Stimulated activated CD8-positive, alpha-beta memory T cell treated with anti-CD3 and anti-CD28 coated beads, Interleukin-15, amount 100 ng/mL, for 1 hour (primary cell): ENCODE results near the gene SPEN.

Experiments used
- DNase-seq: peaks from one replicate; pipeline ENCODE4 v3.0.0-alpha.2; 2020; ENCODE audit warnings: low read depth

SPEN gene

DNA sequence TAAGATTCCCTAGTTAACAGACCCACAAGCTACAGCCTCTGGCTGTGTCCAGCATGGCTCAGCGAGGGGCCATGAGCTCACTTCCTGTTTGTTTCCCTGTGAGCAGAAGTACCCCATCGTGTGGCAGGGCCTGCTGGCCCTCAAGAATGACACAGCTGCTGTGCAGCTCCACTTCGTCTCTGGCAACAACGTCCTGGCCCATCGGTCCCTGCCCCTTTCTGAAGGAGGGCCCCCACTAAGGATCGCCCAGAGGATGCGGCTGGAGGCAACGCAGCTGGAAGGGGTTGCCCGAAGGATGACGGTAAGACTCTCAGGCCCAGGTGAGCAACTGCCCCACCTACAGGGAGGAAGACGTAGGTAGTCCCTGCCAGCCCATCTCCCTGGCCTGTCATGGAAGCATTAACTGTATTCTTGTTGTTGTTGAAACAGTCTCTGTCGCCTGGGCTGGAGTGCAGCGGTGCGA is 90.2 kb downstream of the SPEN start:
- DNase-seq: no peak

DNA sequence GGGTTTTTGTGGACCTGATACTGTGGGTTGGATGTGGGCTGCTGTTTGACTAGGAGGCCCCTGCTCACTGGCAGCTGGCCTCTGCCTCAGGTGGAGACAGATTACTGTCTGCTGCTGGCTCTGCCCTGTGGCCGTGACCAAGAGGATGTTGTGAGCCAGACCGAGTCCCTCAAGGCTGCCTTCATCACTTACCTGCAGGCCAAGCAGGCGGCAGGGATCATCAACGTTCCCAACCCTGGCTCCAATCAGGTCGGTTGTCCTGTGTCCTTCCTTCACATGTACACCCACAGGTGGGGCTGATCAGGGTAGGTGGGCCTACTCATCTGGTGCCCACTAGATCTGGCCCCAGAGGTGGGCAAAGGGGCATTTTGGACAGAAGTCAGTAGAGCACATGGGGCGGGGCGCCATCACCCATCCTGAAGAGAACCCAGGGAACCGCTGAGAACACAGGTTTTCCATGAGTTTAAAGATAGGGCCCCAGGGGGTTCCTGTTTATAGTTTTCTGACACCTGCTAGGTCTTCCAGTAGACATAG is 91.2 kb downstream of the SPEN start:
- no peak for DNase-seq

DNA sequence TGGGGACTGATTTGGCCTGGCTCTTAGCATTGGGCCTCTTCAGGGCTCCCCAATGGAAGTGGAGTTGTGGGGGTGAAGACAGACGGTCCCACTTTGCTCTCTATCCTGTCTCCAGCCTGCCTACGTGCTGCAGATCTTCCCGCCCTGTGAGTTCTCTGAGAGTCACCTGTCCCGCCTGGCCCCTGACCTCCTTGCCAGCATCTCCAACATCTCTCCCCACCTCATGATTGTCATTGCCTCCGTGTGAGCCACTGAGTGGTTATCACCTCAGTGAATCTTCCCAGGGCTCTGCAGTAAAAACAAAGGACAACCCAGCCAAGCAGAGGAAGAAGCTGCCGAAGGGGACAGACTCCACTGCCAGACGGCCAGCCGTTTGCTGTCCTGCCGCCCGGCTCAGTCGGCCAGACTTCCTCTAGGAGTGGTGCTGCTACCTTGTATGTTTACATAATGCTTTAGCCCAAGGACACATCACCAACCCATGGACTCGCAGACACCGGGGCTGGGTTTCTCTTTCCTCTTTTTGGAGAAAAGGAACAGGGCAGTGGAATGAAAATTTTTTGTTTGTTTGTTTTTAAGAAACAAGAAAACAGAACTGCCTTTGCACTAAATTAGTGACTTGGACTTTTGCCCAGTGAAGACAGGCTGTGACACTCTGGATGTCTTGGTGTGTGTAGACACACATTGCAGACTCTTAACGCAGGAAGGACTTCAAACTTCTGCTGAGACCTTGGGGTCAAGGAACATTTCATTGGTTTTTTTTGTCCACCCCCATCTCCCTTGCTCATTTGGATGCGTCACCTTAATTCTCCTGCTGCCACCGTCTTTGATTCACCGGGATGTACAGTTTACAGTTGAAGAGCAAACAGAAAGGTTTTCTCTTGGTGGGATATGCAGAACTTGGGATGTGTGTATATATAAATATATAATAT is 91.9 kb downstream of the SPEN start:
- DNase-seq: no peak

DNA sequence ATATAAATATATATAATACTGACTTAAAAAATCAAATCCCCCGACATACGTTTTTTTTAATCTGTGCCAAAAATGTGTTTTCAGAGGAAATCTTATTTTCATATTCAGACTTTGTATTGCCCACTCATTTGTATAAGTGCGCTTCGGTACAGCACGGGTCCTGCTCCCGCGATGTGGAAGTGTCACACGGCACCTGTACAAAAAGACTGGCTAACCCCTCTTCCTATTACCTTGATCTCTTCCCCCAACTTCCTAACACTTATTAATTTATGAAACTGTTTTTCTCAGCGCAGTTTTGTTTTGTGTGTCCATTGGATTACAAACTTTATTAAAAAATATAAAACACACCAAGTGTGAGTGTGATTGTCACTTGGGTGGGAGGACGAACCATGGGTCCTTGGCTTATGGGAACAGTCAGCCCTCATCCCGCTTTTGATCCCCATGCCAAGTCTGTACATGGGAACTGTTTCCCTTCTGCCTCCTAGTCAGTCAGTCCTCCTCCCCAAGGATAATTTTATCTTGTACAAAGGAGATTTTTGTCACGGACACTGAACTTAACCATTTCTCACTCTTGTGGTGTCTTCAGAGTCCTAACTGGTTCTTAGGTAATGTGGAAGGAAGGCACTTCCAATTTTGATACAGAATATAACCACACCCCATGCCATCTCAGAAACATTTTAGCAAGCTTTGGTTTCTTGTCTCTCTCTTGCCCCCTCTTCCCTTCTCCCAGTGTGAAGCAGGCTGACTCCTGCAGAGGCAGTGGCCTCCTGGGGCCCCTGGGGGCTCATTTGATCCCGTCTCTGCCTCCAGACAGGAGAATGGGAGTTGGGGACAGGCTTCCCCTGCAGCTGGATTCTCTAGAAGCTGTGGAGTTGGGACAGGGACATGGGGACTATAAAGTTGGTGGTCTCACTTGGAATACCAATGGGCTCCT is 92.9 kb downstream of the SPEN start:
- DNase-seq: no peak

DNA sequence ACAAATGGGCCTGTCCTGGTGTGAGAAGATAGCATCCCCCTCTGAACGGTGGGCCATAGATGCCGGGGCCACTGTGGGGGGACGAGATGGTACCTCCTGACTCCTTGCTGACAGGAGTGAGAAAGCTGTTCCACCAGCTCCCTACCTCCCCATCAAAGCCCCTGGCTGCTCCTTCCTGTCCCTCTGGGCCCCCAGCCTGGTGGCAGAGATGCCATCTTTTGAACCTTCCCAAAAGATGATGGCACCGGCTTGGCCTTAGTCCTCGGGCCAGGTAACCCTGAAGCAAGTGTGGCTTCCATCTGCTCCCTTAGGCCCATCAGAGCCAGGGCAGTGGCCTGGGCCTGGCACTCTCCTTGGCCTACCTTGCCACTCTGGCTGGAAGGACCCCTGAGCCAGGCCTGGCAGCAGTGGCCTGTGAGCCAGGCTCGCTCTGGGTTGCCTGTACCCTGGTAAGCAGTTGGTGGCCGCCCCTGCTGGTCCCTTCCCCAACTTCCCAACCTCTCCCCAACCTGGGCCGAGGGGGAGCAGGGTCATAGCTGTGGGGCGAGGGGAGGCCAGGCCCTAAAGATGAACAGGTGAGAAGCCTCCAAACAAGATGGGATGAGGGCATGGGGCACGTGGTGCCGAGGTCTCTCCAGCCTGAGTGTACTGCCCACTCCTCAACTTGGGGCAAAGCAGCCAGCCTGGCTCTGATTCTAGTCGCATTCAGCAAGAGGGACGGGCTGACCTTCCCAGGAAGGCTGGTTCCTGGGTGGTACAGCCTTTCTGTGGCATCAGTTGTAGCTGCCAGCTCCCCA is 93.7 kb downstream of the SPEN start:
- no peak for DNase-seq

DNA sequence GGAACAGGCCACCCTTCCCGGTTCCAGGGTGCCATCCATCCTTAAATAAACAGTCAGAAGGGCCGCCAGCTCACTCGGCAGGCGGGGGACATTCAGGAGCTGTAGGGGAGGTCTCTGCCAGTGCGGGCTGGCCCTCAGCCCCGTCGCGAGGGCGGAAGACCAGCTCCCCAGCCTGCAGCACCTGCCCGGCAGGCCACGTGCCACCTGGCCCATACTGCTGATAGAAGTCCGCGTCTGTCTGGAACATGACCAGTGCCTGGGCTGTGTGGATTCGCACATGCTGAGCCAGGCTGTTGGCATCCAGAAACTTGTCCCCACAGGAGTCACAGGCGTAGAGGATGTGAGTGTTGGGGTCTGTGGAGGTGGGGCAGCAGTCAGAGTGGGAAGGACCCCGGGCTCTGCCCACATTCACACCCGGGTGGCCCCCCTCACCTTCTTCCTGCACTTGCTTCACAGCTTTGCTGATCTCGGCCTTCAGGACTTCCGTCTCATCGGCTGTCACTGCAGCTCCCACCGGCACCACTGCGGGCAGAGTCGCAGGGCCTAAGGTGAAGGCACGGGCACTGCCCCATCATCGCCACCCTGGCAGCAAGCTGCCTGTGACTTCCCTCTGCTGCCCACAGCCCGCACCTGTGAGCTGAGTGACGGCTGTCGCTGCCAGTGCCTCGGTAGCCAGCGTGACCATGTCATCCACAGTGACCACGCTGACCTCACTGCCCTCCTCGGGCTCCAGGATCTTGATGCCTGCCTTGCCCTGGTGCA is 94.6 kb downstream of the SPEN start:
- DNase-seq: no peak

DNA sequence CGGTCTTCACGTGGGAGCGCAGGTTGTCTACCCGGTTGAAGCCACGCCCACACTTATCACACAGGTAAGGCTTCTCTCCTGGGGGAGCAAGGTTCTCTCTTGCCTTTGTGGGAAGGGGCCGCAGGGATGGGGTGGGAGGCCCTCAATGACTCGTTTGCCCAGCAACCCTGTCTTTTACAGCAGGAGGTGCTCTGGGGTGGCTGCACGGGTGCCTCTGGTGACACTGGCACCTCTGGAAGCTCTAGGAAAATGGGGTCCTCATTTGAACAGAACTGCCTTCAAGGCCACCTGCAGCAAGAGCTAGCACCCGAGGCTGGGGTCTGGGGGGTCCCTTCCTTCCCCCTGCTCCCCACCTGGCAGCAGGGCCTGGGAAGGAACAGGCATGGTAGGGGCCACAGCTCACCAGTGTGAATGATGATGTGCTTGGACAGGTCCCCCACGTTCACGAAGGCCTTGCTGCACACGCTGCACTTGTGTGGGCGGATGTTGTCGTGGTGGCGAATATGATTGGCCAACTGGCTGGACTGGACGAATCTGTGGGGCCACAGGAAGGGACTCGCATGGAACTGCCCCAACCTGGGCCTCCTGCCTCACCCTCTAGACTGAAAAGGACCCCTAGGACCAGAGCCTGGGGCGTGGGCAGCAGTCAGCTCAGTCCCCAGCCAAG is 95.3 kb downstream of the SPEN start:
- DNase-seq: no peak

DNA sequence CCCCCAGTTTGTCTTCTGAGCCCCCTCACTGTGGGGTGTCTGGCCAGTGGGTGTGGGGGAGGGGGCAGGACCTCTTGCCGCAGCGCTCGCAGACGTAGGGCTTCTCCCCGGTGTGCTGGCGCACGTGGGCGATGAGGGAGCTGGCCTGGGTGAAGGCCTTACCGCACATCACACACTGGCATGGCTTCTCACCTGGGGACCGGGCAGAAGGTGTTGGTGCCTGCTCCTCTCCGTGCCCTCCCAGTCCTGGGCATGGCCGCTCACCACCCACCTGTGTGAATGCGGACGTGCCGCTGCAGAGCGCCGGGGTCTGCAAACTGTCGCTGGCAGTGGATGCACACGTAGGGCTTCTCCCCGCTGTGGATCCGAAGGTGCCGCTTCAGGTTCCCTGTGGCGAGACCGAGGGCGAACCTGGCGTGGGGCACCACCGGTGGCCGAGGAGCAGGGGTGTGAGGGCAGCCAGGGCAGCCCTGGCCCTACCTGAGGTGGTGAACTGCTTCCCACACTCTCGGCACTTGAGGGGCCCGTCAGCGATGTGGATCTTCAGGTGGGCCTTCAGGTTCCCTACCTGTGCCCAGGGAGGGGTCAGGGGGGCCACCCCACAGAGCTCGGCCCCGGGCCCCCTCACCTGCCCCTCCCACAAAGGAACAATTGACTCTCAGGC is 96.0 kb downstream of the SPEN start:
- no peak for DNase-seq

DNA sequence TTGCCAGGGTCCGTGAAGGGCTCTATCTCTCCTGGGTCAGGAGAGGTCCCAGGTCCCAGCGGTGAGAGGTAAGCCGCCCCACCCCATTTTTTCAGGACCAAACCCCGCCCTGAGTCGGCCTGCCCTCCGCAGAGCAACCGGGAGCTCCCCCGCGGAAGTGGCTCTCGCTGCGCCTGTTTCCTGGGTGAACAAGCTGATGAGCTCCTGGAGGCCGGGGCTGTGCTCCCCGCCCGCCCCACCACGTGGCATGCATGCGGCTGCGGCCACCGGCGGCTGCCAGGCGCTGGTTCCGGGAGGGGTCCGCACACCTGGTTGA is 96.4 kb downstream of the SPEN start:
- DNase-seq: no peak

DNA sequence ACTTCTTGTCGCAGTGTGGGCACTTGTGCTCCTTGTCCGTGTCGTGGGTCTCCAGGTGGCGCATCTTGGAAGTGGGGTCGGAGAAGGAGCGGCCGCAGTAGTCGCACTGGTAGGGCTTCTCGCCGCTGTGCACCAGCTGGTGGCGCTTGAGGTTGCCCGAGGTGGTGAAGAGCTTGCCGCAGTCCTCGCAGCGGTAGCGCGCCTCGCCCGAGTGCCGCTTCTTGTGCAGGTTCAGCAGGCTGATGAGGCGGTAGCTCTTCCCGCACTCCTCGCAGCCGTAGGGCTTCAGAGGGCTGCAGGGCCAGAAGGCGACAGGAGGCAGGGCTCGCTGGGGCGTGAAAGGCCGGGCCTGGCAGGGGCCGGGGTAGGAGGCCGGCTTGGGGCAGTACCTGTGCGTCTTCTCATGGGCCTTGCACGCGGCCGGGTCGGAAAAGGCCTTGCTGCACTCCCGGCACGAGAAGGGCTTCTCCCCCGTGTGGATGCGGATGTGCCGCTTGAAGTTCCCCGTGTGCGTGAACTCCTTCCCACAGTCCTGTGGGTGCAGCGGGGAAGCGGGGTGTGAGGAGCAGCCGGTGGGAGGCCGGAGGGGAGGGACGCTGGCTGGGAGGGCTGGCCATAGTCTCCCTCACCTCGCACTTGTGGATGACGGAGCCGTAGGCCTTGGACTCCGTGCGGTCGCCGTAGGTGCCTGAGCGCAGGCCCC is 97.0 kb downstream of the SPEN start:
- no peak for DNase-seq

DNA sequence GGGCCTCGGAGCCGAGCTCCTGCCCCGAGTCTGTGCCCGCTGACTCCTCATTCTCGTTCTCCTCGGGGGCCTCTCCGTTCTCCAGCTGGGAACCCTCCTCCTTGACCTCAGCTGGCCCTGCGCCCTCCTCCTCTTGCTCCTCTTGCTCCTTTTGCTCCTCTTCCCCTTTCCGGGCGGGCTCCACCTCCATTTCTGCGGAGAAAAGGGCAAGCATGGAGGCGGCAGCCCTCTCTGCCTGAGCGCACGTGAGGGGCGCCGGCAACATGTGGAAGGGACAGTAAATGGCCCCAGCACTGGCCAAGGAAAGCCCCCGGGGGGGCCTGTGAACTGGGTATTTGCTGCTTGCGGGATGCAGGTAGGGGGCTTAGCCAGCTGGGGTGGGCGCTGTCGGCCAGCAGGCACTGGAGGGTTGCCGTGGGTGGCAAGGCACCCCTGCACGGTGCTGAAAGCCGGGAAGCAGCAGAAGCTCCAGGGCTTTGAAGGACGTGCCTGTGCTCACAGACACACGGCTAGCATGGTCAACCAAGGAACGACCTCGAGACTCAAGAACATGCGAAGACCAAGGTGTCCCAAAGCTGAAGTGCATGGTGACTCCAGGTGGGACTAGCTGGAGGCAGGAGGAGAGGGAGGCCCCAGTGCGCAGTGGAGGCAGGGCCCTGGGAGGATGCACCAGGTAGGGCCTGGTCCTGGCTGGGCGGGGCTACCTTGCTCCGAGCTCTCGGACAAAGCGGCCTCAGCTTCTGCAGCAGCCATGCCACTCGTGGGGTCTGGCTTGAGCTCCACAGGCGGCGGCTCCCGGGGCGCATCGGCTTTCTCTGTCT is 97.7 kb downstream of the SPEN start:
- no peak for DNase-seq

DNA sequence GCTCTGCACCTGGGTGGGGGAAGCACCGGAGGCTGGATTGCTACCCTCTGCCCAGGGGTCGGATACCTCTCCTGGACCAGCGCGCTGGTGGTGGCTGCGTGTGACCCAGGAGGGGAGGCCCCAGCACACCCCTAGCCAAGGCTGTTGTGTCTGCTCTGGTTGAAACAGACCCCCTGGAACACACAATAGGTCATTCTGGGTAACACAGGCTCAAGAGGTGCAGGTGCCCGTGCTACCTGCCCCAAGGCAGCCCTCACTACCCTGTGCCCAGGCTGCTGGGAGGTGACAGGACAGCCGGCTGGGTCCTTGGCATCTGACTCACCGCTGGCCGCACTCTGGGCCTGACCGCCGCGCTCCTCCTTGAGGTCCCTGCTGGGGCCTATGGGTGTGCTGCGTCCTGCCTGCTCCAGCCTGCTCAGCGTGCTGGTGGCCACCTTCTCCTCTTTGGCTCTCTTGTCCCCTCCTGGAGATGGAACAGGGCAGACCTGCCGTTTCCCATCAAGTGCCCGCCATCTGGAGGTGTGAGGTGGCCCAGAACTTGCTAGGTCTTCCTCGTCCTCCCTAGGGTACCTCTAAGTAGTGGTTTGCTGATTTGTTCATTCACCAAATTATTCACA is 98.4 kb downstream of the SPEN start:
- DNase-seq: no peak

DNA sequence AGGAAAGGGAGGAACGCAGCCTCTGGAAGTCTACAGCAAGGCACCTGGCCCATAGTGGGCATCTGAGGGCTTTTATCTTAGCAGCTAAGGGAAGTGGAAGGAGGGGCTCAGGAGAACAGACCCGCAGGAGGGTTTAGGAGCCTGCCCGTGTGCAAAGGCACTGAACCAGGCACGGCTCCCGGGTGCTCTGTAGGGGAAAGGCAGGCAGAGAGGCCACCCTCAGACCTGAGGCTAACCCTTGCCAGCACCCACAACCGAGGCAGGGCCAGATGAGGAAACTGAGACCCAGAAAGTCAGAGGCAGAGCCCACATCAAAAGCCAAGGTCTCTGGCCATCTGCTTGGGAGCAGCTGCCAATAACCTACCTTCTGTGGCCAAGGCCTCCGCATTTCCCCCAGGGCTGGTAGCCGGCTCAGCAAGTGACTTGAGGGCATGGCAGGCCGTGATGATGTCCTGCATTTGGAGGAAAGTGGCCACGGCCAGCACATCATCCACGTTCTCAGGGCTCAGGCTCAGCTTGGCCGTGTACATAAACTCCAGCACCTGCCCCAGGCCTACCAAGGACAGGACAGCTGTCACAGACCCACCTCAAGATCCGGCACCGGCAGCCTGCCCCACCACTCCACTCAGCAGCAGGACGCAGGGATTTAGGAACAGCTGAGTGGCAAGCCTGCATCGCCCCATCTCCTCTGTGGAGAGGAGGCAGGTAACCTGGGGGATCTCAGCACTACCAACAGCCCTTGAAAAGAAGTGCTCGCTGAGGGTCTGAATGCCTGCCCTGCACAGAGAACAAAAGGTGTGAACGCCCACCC is 99.3 kb downstream of the SPEN start:
- DNase-seq: no peak

DNA sequence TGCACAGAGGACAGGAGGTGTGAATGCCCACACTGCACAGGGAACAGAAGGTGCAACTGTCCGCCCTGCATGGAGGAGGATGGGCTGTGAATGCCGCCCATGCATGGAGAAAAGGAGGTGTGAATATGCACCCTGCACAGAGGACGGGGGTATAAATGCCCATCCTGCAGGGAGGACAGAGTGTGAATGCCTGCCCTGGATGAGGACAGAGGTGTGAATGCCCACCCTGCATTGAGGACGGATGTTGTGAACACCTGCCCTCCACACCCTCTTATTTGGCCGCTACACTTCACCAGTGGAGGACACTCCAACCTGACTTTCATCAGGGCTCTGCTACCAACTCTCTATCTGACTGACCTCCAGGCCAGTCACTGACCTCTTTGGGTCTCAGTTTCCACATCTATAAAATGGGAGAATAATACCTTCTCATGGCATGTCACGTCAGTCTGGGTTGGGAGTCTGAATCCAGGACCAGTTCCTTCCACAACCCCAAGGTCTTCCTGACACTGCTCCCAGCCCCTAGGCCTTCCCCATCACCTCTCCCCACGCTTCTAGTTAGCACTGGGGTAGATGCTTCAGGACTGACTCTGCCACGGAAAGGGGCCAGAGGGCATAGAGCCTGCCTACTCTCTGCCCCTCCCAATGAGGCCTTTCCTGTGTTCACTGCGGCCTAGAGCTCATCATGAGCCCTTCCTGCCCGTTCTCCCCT is 100.0 kb downstream of the SPEN start:
- DNase-seq: no peak

DNA sequence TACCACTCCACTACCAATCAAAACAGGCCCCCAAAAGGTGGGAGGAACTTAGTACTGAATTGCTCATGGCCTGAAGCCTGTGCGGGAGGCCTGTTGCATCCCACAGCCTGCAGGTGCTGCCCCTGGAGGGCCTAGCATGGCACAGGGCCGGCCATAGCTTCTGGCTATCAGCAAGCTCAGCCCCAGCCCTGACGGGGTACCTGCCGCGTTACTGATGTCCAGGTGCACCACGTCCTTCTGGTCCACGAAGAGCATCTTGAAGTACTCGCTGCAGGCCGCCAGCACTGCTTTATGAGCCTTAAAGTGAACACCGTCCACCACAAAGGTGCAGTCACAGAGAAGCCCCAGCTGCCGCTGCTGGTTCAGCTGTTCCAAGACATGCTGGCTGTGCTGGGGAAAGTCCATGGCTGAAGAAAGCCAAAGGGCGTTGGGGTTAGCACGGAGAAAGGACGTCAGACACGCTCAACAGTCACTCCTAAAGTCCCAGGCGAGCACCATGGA is 100.6 kb downstream of the SPEN start:
- DNase-seq: no peak
